ENCODE data around the gene MARCHF3.

MARCHF3 gene

GRCh38 chr5:126878634-126879033 lies 151.7 kb downstream of the MARCHF3 start:
- ATAC-seq = no peak
- TF ChIP-seq CSDC2 (CRISPR knock-in tag; IDR thresholded peaks at IDR 0.05) (no peak), TCF4 (CRISPR knock-in tag; IDR thresholded peaks at IDR 0.05; ENCODE audit: borderline replicate concordance) (no peak), BACH2 (CRISPR knock-in tag; IDR thresholded peaks at IDR 0.05; ENCODE audit: borderline replicate concordance) (no peak), CSRNP3 (CRISPR knock-in tag; IDR thresholded peaks at IDR 0.05) (no peak), PPARA (CRISPR knock-in tag; IDR thresholded peaks at IDR 0.05; ENCODE audit: borderline replicate concordance) (no peak), SNAI2 (CRISPR knock-in tag; IDR thresholded peaks at IDR 0.05) (no peak), ARNTL (CRISPR knock-in tag; IDR thresholded peaks at IDR 0.05; ENCODE audit: borderline replicate concordance, low read depth) (no peak), ZC3H10 (CRISPR knock-in tag; IDR thresholded peaks at IDR 0.05) (no peak), ISL1 (CRISPR knock-in tag; IDR thresholded peaks at IDR 0.05) (no peak), ZNF70 (CRISPR knock-in tag; IDR thresholded peaks at IDR 0.05) (no peak), ZFP30 (CRISPR knock-in tag; IDR thresholded peaks at IDR 0.05) (no peak), ZFP3 (CRISPR knock-in tag; IDR thresholded peaks at IDR 0.05) (no peak), ESRRG (CRISPR knock-in tag; IDR thresholded peaks at IDR 0.05) (no peak), TOX (CRISPR knock-in tag; IDR thresholded peaks at IDR 0.05; ENCODE audit: borderline replicate concordance) (no peak), ZNF565 (CRISPR knock-in tag; conservative IDR thresholded peaks at IDR 0.05; ENCODE audit: low read depth) (no peak), POU6F1 (CRISPR knock-in tag; IDR thresholded peaks at IDR 0.05; ENCODE audit: borderline replicate concordance, low read depth) (no peak), GLIS3 (CRISPR knock-in tag; IDR thresholded peaks at IDR 0.05) (no peak), ZNF8 (CRISPR knock-in tag; IDR thresholded peaks at IDR 0.05) (no peak), OSR1 (CRISPR knock-in tag; IDR thresholded peaks at IDR 0.05) (no peak), PATZ1 (CRISPR knock-in tag; IDR thresholded peaks at IDR 0.05; ENCODE audit: borderline replicate concordance) (no peak)

- ATAC-seq = no peak
- no peak for TF ChIP-seq ZFP30 (CRISPR knock-in tag; IDR thresholded peaks at IDR 0.05)
- no peak for TF ChIP-seq PATZ1 (CRISPR knock-in tag; IDR thresholded peaks at IDR 0.05; ENCODE audit: borderline replicate concordance)
Measured at GRCh38 chr5:126878085-126878484, 152.3 kb downstream of the MARCHF3 start.

GRCh38 chr5:126877602-126878001 lies 152.8 kb downstream of the MARCHF3 start:
- ATAC-seq = no peak
- TF ChIP-seq CSDC2 (CRISPR knock-in tag; IDR thresholded peaks at IDR 0.05) (no peak), POU6F1 (CRISPR knock-in tag; IDR thresholded peaks at IDR 0.05; ENCODE audit: borderline replicate concordance, low read depth) (no peak), SNAI2 (CRISPR knock-in tag; IDR thresholded peaks at IDR 0.05) (no peak), TCF4 (CRISPR knock-in tag; IDR thresholded peaks at IDR 0.05; ENCODE audit: borderline replicate concordance) (no peak), TOX (CRISPR knock-in tag; IDR thresholded peaks at IDR 0.05; ENCODE audit: borderline replicate concordance) (no peak), CSRNP3 (CRISPR knock-in tag; IDR thresholded peaks at IDR 0.05) (no peak), BACH2 (CRISPR knock-in tag; IDR thresholded peaks at IDR 0.05; ENCODE audit: borderline replicate concordance) (no peak), PATZ1 (CRISPR knock-in tag; IDR thresholded peaks at IDR 0.05; ENCODE audit: borderline replicate concordance) (no peak), GLIS3 (CRISPR knock-in tag; IDR thresholded peaks at IDR 0.05) (no peak), ZNF8 (CRISPR knock-in tag; IDR thresholded peaks at IDR 0.05) (no peak), TSHZ2 (CRISPR knock-in tag; IDR thresholded peaks at IDR 0.05) (no peak), ZFP3 (CRISPR knock-in tag; IDR thresholded peaks at IDR 0.05) (no peak), OSR1 (CRISPR knock-in tag; IDR thresholded peaks at IDR 0.05) (no peak), ESRRG (CRISPR knock-in tag; IDR thresholded peaks at IDR 0.05) (no peak)
